Measurements from ENCODE around the gene ARHGEF11.

Gene ARHGEF11

DNA sequence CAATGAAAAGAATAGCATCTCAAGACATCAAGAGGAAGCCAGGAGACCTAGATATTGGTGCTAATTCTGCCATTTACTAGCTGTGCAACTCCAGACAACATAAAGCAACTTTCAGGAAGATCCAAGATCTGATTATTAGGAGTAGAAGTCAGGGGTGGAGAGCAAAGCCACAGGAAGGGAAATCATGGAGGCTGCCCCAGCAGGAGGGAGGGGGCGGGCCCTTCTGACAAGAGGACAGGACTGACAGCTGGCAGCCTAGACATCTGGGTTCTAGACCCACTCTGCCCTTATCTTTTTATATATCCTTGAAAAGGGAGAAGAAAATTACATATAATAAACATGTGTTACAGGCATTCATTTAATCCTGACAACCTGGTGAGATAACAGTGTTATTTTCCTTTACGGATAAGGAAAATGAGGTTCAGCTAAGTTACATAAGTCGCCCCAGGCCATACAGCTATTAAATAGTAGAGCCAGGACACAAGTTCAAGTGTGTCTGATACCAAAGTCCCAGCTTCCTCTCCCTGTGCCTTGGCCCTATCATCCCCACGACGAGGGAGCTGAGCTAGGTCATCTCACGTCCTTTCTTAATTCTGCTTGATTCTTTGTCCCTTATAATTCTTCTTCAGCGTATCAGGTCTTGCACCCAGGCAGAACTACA is 46.6 kb downstream of the ARHGEF11 start:
- DNase-seq, result no peak

DNA sequence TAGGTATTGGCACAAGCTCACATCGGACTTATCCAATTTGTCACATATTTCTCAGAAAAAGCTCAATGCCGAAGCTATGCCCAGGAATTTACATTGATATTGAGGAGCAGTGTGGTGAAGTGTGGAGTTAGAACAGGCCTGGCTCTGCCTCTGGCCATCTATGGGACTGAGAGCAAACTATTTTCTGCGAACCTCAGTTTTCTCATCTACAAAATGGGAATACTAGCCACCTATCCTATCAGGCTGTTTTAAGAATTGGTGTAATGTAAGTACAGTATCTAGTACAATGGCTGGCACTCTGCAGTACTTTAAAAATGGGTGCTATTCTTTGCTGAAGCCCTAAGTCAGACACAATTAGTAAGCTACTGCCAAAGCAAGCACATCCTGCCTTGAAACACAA is 47.2 kb downstream of the ARHGEF11 start:
- no peak for DNase-seq

DNA sequence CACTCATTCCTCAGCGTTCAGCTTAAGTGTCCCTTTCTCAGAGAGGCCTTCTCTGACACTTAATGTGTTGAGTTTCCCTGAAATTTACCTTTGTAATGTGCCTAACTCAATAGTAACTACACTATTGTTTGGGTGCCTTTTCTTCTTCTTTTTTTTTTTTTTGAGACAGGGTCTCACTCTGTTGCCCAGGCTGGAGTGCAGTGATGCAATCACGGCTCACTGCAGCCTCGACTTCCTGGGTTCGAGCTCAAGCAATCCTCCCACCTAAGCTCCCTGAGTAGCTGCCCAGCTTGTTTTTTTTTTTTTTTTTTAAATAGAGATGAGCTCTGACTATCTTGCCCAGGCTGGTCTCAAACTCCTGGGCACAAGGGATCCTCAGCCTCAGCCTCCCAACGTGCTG is 50.1 kb downstream of the ARHGEF11 start:
- DNase-seq, result no peak

GRCh38 chr1:156994277-156994676 is 51.3 kb downstream of the ARHGEF11 start:
- no peak for DNase-seq

GRCh38 chr1:156993426-156994147 is 52.0 kb downstream of the ARHGEF11 start:
- DNase-seq, result no peak

GRCh38 chr1:156992215-156992614 is 53.3 kb downstream of the ARHGEF11 start:
- DNase-seq, result no peak

DNA sequence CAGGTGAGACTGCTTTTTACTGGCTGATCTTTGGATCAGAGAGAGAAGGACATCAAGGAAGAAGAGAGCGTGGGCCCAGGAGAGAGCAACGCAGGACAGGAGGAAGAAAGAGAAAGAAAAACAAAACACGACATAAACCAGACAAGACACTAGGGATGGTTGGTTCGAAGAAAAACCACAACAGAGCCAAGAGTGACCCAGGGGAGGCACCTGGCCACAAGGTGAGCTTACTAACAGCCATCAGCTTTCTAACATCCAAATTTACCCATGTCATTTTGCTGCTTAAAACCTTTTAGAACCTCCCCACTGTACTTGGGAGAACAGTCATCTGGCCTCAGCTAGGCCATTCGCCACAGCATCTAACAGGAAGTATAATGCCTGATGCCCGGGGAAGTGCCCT is 57.8 kb downstream of the ARHGEF11 start:
- no peak for DNase-seq

DNA sequence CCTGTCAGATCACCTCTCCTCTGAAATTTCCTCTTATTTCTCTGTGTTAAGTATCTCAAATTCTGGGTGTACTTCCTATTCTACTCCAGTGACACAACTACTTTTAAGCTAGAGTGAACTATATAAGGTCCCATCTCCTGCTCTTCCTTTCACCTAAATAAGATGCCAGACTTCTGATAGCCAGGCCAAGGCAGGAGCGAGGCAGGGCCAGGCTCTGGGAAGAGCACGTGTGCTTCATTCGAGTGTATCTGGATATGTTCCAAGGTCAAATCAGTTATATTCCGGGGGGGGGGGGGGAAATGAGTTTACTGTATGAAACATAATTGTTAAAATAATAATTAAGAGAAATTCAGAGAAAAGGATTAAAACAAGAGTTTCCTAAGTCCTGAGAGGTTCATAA is 65.0 kb downstream of the ARHGEF11 start:
- no peak for DNase-seq

GRCh38 chr1:156975084-156975483 is 70.5 kb downstream of the ARHGEF11 start:
- DNase-seq, result no peak

- DNase-seq, result no peak
Measured at GRCh38 chr1:156973417-156973816, 72.1 kb downstream of the ARHGEF11 start.

- DNase-seq, result peak; percentile 3
Measured at GRCh38 chr1:156970017-156970416, 75.5 kb downstream of the ARHGEF11 start.

GRCh38 chr1:156969496-156969895 is 76.0 kb downstream of the ARHGEF11 start:
- no peak for DNase-seq

DNA sequence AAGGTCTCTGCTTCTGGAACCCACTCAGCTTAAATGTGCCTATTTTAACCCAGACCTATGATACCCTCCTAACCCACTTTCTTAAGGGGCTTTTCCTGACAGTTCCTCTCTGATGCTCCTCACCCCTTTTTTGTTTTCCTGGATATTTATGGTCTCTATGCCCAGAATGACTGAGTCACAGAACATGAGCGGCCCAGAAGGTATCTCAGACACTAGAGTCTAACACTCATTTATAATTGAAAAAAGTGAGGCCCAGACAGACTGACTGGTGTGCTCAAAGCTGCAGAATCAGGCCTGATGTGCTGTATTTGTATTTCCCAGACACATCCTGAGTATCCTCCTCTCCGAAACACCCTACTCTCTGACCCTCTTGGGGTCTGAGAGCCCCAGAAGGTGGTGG is 81.1 kb downstream of the ARHGEF11 start:
- no peak for DNase-seq

- no peak for DNase-seq
Measured at GRCh38 chr1:156963621-156964020, 81.9 kb downstream of the ARHGEF11 start.

DNA sequence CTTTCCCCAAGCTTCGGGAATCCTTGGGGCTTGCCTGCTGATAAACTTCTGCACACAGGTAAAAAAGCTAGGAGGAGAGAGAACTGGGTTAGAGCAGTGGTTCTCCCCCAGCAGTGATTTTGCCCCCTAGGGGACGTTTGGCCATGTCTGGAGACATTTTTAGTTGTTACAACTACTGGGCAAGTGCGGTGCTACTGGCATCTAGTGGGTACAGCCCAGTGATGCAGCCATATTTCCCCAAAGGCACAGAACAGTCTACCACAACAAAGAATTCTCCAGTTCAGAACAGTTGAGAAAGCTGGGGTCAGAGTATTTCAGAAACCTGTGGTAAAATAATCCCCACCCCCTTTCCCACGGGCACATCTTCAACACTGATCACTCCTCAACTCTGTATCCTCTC is 83.8 kb downstream of the ARHGEF11 start:
- no peak for DNase-seq

DNA sequence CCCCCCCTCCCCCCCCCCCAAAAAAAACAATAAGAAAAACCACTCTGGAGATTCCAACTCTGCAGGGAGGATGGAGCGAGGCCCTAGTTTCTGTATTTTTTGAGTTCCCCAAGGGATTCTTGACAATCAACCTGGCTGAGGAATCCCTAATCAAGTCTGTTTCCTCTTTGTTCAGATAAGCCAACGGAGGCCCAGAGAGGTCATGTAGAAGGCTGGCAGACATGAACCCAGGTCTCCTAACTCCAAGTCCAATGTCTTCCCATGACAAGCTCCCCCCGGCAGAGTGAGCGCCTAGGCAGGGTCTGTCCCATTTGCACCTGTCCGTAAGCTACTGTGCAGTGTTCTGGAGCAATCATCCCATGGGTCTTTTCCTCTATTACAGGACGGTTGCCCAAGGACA is 85.6 kb downstream of the ARHGEF11 start:
- no peak for DNase-seq

GRCh38 chr1:156959414-156959813 is 86.1 kb downstream of the ARHGEF11 start:
- no peak for DNase-seq

DNA sequence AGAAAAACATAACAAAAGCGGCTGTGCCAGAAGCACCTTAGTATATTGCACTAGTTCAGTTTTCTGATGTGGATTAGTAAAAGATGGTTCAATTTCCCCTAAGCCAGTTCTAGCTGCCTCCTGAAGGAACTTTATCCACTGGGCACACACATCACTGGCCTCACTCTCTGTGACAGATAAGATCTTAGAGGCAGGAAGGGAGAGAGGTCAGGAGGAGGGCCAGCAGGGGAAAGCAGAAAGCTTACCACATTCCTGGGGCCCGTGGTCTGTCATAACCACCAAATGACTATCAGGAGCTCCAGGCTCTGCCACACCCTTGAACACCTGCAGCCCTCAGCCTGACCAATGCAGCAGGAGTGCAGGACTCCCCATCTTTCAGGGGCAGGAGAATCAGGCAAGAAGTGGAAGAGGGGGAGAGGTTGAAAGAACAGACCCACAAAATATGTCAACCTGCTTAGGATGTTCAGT is 87.3 kb downstream of the ARHGEF11 start:
- DNase-seq, result no peak

DNA sequence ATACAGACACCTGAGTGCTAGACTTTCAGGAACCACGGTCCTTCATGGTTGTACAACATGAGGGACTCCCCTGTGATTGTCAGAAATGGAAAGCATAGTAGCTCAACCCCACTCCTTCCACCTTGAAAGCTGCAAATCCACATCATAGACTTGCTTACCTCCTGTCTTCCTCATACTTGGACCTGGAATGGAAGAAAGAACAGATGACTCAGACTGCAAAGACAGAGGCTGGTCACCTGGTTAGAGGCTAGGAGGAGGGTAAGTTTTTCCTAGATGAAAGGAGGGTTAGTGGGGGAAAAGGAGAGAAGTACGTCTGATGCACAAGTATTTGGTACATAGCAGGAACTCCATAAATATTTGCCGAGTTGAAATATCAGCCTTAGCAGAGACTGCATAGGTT is 87.9 kb downstream of the ARHGEF11 start:
- DNase-seq, result no peak

DNA sequence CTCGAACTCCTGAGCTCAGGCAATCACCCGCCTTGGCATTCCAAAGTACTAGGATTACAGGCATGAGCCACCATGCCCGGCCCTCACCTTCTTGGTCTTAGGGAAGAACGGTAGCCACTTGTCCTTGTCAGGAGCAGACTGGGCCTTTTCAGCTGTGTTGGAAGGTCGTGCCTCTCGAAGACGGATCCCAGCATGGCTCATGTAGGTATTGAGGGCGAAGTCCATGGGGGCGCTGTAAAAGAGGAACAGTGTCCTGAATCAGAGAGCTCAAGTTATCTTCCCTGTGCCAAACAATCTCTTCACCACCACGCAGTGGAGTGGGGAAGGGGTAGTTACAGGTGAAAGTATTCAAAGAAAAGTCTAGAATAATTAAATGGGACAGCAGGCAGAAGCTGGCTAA is 89.2 kb downstream of the ARHGEF11 start:
- no peak for DNase-seq

DNA sequence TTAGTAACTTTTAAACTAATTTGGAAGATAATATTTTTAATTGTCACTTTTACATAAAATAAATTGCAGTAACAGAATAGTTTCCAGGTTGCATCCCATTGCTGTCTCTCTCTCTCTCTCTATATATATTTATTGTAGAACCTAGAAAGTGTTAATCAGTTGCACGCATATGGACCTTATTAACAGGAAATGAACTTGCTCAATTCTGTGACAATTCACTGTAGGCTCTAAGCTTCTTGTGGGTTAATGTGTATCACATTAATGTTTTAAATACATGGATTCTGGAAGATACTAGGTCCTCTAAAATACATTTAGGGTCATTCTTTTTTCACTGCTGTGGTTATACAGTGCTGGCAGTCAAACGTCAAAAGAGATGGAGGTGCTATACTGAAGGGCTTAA is 92.0 kb downstream of the ARHGEF11 start:
- DNase-seq, result no peak

GRCh38 chr1:156951371-156951770 is 94.2 kb downstream of the ARHGEF11 start:
- DNase-seq, result no peak

GRCh38 chr1:156949127-156949526 is 96.4 kb downstream of the ARHGEF11 start:
- no peak for DNase-seq

GRCh38 chr1:156948708-156949107 is 96.8 kb downstream of the ARHGEF11 start:
- no peak for DNase-seq
